ENCODE measurements around the gene ANHX.
"Not testable (repeated sequence)": the region's sequence is repeated elsewhere in the genome, so short reads cannot be mapped to it uniquely, and the experiment has no call there.

Gene ANHX

DNA sequence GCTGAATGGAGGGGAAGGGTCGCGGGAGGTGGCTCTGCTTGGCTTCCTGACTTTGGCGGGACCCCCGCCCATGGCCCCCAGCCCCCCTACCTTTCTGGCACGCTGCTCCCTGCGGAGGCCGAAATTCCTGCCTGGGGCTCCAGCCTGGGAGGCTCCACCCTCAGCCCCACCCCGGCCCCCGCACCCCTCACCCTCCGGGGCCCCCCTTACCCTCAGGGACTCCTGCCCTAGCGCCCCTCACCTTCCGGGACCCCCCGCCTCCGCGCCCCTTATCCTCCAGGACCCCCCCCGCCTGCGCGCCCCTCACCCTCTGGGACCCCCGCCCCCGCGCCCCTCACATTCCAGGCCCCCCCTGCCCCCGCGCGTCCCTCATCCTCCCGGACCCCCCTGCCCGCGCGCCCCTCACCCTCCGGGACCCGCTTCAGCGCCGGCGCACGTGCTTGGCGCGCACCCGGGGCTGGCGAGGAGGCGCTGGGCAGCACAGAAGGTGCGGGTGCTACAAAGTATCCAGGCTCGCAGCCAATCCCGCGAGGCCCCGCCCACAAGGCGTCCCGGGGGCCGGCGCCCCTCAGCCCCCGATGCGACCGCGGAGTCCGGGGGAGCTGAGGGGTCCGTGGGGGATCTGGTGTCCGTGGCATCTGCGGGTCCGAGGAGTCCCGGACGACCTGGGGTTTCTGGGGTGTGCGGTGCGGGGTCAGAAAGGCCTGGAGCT is at the start of gene ANHX:
ANHX (minus strand) TSS at position 477 of the 712 bp plus-strand sequence. CDS start 1,521 bp downstream, outside the sequence.
- no peak for DNase-seq (ENCODE audit: low read depth)

DNA sequence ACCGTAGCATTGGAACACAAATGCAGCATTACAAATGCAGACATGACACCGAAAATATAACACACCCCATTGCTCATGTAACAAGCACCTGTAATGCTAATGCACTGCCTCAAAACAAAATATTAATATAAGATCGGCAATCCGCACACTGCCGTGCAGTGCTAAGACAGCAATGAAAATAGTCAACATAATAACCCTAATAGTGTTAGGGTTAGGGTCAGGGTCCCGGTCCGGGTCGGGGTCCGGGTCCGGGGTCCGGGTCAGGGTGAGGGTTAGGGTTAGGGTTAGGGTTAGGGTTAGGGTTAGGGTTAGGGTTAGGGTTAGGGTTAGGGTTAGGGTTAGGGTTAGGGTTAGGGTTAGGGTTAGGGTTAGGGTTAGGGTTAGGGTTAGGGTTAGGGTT is 29.0 kb upstream of the ANHX start:
- not testable (repeated sequence) for DNase-seq (ENCODE audit: low read depth)

DNA sequence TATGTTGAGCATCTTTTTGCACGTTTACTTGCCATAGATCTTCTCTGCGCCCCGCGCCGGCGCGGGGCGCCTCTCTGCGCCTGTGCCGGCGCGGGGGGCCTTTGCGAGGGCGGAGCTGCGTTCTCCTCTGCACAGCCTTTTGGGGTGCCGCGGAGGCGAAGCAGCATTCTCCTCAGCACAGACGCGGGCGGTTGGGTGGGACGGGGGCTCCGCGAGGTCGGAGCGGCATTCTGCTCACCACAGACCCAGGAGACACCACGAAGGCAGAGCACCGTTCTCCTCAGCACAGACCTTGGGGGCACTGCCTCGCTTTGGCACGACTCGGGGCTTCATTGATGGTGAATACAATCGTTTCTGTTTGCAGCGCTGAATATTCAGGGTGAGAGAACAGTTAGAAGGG is 28.5 kb upstream of the ANHX start:
- no peak for DNase-seq (ENCODE audit: low read depth)

DNA sequence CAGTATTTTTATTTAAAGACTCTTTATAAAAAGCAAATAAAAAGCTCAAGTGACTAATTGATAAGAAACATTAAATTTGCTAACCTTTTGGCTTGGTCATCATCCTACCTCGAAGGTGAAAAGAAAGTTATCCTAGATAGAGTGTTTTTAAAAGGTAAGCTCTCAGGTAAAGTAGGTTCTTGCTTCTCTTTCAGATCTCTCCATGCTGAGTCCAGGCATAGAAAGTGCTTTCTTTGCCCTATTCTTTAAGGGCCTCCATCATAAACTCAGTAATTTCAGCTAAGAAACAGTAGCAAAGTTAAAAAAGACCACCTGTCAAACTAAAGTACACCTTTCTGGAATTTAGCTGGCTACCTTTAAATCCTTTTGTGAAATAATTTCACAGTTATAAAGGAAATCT is 20.6 kb upstream of the ANHX start:
- DNase-seq (ENCODE audit: low read depth), result no peak

DNA sequence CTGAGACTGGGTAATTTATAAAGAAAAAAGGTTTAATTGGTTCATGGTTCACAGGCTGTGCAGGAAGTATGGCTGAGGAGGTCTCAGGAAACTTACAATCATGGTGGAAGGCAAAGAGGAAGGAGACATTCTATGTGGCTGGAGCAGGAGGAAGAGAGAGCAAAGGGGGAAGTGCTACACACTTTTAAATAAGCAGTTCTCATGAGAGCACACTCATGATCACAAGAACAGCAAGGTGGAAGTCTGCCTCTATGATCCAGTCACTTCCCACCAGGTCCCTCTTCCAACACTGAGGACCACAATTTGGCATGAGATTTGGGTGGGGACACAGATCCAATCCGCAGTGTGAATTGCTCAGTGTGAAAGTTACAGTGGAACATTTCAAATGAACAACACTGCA is 20.2 kb upstream of the ANHX start:
- DNase-seq (ENCODE audit: low read depth), result not testable (repeated sequence)

- no peak for DNase-seq (ENCODE audit: low read depth)
These were observed 16.1 kb upstream of the ANHX start for GRCh38 chr12:133251732-133252131.

GRCh38 chr12:133236556-133236955 is 879 bp upstream of the ANHX start:
- no peak for DNase-seq (ENCODE audit: low read depth)

DNA sequence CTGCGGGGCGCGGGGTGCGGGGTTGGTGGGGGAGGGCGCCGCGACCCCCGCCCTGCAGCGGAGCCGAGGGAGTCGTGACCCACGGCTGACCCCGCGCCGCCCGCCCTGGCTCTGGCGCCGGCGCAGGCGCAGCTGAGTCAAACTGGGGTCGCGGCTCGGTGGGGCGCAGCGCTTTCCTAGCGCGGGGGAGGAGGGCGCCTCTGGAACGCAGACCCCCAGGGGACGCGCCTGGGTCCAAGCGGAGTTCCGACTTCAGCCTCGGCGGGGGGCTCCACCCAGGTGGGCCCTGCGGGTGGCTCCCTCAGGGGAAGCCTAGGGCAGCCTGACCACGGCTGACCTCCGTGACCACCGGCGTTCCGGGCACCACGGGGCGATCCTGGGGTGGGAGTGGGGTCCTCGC is 467 bp upstream of the ANHX start:
- no peak for DNase-seq (ENCODE audit: low read depth)

DNA sequence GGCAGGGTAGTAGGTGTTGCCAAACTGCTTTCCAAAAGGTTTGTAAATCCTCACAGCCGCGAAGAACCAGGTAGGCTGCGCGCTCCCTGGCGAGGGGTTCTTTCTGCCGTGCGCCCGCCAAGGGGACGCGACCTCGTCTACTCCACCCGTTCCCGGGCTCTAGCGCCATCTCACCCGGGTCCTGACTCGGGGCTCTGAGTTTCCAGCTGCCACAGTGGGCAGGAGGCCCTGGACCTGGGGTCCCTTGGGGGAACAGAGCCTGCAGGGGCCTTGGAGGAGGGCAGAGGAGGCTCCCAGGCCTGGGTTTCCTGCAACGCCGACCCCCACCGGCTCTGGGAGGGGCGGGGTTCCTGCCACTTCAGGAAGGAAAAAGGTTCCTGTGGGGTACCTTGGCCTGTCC is 706 bp downstream of the ANHX start:
- no peak for DNase-seq (ENCODE audit: low read depth)

DNA sequence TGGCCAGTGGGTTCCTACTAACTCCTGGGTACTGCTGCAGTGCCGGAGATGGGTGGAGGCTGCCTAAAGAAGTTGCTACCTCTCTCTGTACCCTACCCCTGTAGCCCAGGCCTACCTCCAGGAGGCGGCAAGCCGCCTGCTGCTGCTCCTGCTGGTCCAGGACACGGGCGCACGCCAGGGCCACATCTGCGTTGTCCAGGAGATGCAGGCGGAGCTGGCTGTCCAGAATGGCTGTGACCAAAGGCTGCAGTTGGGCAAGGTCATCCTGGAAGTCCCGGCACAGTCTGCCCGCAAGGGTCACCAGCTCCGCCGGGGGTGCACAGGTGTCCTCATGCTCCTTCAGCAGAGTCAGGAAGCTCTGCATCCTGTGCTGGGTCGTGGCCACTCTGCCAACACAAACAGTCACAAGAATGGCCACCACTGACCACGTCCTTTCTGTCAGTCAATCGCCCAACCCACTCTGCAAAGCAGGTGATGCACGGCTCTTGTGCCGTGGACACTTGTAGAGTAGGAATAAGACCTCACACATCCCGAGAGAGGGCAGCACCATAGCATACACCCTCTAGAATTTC is 1.6 kb downstream of the ANHX start:
- no peak for DNase-seq (ENCODE audit: low read depth)

DNA sequence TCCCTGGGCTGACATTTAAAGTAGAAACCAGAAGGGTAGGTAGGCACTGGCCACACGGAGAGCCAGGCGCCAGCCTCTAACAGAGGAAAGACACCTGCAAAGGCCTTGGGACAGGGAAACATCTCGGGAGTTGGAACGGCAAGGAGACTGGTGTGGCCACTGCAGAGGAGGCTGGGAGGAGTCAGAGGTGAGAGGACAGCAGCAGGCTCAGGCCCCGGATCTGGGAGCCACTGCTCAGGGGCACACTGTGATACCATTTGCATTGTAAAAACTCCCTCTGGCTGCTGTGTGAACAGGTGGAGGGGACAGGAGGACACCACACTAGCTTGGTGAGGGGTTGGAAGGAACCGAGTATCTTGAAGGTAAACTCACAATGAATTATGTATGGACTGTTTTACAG is 2.7 kb downstream of the ANHX start:
- no peak for DNase-seq (ENCODE audit: low read depth)

GRCh38 chr12:133231001-133231400 is 4.7 kb downstream of the ANHX start:
- no peak for DNase-seq (ENCODE audit: low read depth)

GRCh38 chr12:133227281-133227852 is 8.3 kb downstream of the ANHX start:
- DNase-seq (ENCODE audit: low read depth), result no peak

DNA sequence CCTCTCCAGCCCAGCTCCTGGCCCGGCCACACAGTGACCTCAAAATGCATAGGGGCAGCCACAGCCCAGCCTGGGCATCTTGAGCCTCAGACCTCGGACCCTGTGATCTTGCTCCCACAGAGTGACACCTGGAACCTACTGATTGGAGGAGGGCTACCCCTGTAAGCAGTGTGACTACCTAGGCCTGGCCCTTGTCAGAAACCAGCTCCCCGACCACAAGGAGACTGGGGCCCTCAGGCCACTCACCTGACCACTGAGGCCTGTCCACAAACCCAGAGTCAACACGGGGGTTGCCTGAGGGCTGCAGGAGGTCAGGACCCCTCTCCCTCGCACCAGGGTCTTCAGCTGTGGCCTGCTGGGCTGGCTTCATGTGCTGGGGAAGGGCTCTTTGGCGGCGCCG is 9.0 kb downstream of the ANHX start:
- DNase-seq (ENCODE audit: low read depth), result no peak

GRCh38 chr12:133225527-133225926 is 10.2 kb downstream of the ANHX start:
- DNase-seq (ENCODE audit: low read depth), result no peak

DNA sequence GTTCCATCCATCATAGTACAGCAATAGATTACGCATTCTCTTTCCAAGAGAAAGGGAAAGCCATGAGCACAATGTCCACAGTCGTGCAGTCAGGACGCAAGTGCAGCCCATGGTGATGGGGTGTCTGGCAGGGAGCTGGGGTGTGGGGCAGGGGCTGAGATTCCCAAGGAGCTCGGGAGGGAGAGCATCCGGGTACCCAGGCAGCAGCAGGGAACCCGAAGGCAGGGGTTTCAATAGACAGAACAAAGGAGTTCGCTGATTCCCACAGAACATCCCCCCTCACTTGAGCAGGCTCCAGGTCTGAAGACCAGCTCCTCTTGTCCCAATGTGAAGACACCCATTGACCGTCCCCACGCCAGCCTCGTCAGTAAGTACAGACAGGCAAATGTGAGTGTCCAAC is 13.5 kb downstream of the ANHX start:
- no peak for DNase-seq (ENCODE audit: low read depth)

- DNase-seq (ENCODE audit: low read depth), result no peak
These were observed 14.4 kb downstream of the ANHX start for GRCh38 chr12:133221241-133221640.

- DNase-seq (ENCODE audit: low read depth), result no peak
These were observed 15.2 kb downstream of the ANHX start for GRCh38 chr12:133220521-133220920.

- DNase-seq (ENCODE audit: low read depth), result no peak
These were observed 18.5 kb downstream of the ANHX start for GRCh38 chr12:133217219-133217618.

GRCh38 chr12:133215724-133216123 is 20.0 kb downstream of the ANHX start:
- DNase-seq (ENCODE audit: low read depth), result no peak

- no peak for DNase-seq (ENCODE audit: low read depth)
These were observed 29.3 kb downstream of the ANHX start for GRCh38 chr12:133206390-133206789.

- DNase-seq (ENCODE audit: low read depth), result no peak
These were observed 31.4 kb downstream of the ANHX start for GRCh38 chr12:133204264-133204603.

- DNase-seq (ENCODE audit: low read depth), result no peak
These were observed 32.1 kb downstream of the ANHX start for GRCh38 chr12:133203344-133204263.

Data from non-pigmented ciliary epithelial cell (primary cell).